ENCODE results near the gene PPCS. TPM values are rescaled to one million over a fixed set of nuclear protein-coding genes. Genes with fewer than 3 reads are reported as not detected.

Gene PPCS
- total and polyA plus RNA-seq, 2 experiments from 2014 or later, result 66.8 to 106 TPM

DNA sequence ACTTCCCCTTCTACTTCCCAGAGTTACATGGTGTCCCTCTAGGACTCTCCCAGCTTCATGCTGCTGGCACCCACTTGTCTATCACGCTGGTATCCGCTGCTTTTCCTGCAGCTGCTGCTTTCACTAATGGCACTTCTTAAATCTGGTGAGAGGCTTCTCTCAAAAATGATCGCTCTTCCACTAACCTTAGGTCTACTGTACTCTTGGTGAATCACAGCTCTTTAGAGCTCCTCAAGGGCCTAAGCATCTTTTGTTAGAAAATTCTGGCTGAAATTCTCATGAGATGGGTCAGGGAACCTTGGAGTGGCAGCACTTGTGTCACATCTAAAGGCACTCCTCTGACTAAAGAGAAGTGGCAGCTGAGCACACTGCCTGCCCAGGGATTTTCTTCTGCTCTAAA lies 32.7 kb upstream of the PPCS start:
- H2AFZ ChIP-seq, result peak overlapping the region; percentile 76
- H3K79me2 ChIP-seq (ENCODE audit: insufficient read depth), result no peaks in the 10 kb centered on the region
- no peak overlapping the region for H3K4me2 ChIP-seq (ENCODE audit: unreplicated experiment)
- peak; percentile 10 for DNase-seq
- peak overlapping the region; percentile 19; the same call in 1 of the 2 replicates for H3K27ac ChIP-seq
- in situ Hi-C loops (cut with MboI), result no loop called here
- TF ChIP-seq EZH2phosphoT487 (IDR thresholded peaks at IDR 0.05; ENCODE audit: insufficient read depth, low read depth), result no peak
- no peak for TF ChIP-seq EZH2 (IDR thresholded peaks at IDR 0.05; ENCODE audit: insufficient read depth, poor library complexity, severe bottlenecking)
- WGBS, 2 experiments (ENCODE audit: low coverage in 1 of 2, low lambda C conversion rate in 2 of 2, missing lambda C conversion rate in 2 of 2), result 78 to 82% methylated on average over 3 of the region's 3 CpGs
- H3K36me3 ChIP-seq (ENCODE audit: low read depth), result no peaks in the 10 kb centered on the region
- no peaks in the 10 kb centered on the region for H3K9me3 ChIP-seq (ENCODE audit: low read depth)
- peaks cover 19% of the 10 kb centered on the region for H3K4me1 ChIP-seq (ENCODE audit: insufficient read depth)
- H3K27me3 ChIP-seq (replicated peaks; ENCODE audit: insufficient read depth), result no peaks in the 10 kb centered on the region
- H3K4me3 ChIP-seq, result no peak overlapping the region
- H3K9me2 ChIP-seq (ENCODE audit: insufficient read depth), result no peaks in the 10 kb centered on the region
- H4K20me1 ChIP-seq (ENCODE audit: insufficient read depth), result no peaks in the 10 kb centered on the region
- H3F3A ChIP-seq (ENCODE audit: insufficient read depth), result no peaks in the 10 kb centered on the region
- H3K9ac ChIP-seq, result no peak overlapping the region

DNA sequence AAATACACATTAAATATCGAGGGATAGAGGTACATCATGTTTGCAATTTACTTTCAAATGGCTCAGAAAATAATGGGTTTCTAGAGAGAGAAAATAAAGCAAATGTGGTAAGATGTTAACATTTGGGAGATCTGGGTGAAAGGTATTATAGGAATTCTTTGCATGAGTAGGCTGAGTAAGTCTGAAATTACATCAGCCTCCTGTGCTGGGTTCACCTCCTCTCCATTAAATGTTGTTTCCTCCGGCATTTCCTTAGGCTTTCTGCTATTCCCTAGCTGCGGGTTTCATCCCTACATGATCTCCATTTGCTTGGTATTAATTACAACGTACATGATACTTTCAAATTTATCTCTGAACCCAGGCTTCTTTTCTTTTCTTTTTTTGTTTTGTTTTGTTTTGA lies 32.1 kb upstream of the PPCS start:
- H3K9me3 ChIP-seq (ENCODE audit: low read depth), result no peaks in the 10 kb centered on the region
- peak overlapping the region; percentile 76 for H2AFZ ChIP-seq
- H3K9ac ChIP-seq, result no peak overlapping the region
- peaks cover 22% of the 10 kb centered on the region for H3K4me1 ChIP-seq (ENCODE audit: insufficient read depth)
- peak overlapping the region; percentile 19; the same call in 1 of the 2 replicates for H3K27ac ChIP-seq
- no peaks in the 10 kb centered on the region for H3K27me3 ChIP-seq (replicated peaks; ENCODE audit: insufficient read depth)
- peak; percentile 54 for DNase-seq
- H4K20me1 ChIP-seq (ENCODE audit: insufficient read depth), result no peaks in the 10 kb centered on the region
- no peak overlapping the region for H3K4me2 ChIP-seq (ENCODE audit: unreplicated experiment)
- no peaks in the 10 kb centered on the region for H3K9me2 ChIP-seq (ENCODE audit: insufficient read depth)
- no peaks in the 10 kb centered on the region for H3K79me2 ChIP-seq (ENCODE audit: insufficient read depth)
- in situ Hi-C loops (cut with MboI), result no loop called here
- no peak overlapping the region for H3K4me3 ChIP-seq
- WGBS, 2 experiments (ENCODE audit: low coverage in 1 of 2, low lambda C conversion rate in 2 of 2, missing lambda C conversion rate in 2 of 2), result 76 to 80% methylated on average over 4 of the region's 4 CpGs
- no peaks in the 10 kb centered on the region for H3K36me3 ChIP-seq (ENCODE audit: low read depth)
- H3F3A ChIP-seq (ENCODE audit: insufficient read depth), result peaks cover 3% of the 10 kb centered on the region; the same call in 1 of the 2 replicates
- TF ChIP-seq EZH2 (IDR thresholded peaks at IDR 0.05; ENCODE audit: insufficient read depth, poor library complexity, severe bottlenecking) (no peak), EZH2phosphoT487 (IDR thresholded peaks at IDR 0.05; ENCODE audit: insufficient read depth, low read depth) (no peak)

DNA sequence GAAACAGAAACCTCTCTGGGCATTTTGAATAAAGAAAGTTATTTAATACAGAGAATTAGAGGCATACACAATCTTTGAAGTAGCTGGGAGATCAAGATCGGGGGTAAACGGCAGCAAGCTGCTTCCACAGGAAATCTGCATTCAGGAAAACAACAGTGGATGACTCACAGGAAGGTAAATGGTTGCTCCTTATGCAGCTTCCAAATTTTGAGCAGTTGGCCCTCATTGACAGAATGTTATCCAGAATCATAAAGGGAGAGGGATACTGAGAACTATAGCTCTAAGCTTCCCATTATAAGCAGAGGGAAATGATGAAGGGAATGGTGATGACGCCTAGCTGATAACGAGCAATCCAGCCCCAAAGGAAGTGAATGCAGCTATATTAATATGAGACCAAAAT lies 29.1 kb upstream of the PPCS start:
- H3K27ac ChIP-seq, result no peak overlapping the region
- H3K36me3 ChIP-seq (ENCODE audit: low read depth), result no peaks in the 10 kb centered on the region
- H3F3A ChIP-seq (ENCODE audit: insufficient read depth), result peaks cover 19% of the 10 kb centered on the region
- H3K4me3 ChIP-seq, result no peak overlapping the region
- no peak for TF ChIP-seq EZH2phosphoT487 (IDR thresholded peaks at IDR 0.05; ENCODE audit: insufficient read depth, low read depth)
- no peak for TF ChIP-seq EZH2 (IDR thresholded peaks at IDR 0.05; ENCODE audit: insufficient read depth, poor library complexity, severe bottlenecking)
- no peaks in the 10 kb centered on the region for H3K79me2 ChIP-seq (ENCODE audit: insufficient read depth)
- peaks cover 34% of the 10 kb centered on the region for H3K4me1 ChIP-seq (ENCODE audit: insufficient read depth)
- no peak overlapping the region for H3K4me2 ChIP-seq (ENCODE audit: unreplicated experiment)
- no peak overlapping the region for H3K9ac ChIP-seq
- in situ Hi-C loops (cut with MboI), result no loop called here
- H3K9me3 ChIP-seq (ENCODE audit: low read depth), result no peaks in the 10 kb centered on the region
- WGBS, 2 experiments (ENCODE audit: low coverage in 1 of 2, low lambda C conversion rate in 2 of 2, missing lambda C conversion rate in 2 of 2), result 90 to 96% methylated on average over 4 of the region's 4 CpGs
- H4K20me1 ChIP-seq (ENCODE audit: insufficient read depth), result no peaks in the 10 kb centered on the region
- H2AFZ ChIP-seq, result no peak overlapping the region
- DNase-seq, result no peak
- no peaks in the 10 kb centered on the region for H3K27me3 ChIP-seq (replicated peaks; ENCODE audit: insufficient read depth)
- H3K9me2 ChIP-seq (ENCODE audit: insufficient read depth), result no peaks in the 10 kb centered on the region

DNA sequence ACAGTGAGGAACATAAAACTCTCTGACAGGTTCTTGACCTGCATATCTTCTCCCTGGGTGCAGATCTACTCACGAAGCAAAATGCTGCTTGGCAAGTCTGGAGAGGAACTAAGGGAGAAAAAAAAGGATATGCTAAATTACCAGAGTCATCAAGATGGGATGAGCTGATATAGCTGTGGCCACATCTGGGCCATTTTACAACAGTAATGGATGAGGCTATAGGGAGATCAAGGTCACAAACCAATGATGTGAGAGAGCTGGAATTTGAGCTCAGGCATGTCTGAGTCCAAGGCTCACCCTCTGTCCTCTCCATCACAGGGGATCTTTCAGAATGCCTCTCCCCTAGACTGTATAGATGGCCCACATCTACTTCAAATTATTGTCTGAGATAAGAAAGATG lies 26.7 kb upstream of the PPCS start:
- H3K4me1 ChIP-seq (ENCODE audit: insufficient read depth), result peaks cover 24% of the 10 kb centered on the region
- peak overlapping the region; percentile 35 for H3K27ac ChIP-seq
- WGBS, 2 experiments (ENCODE audit: low coverage in 1 of 2, low lambda C conversion rate in 2 of 2, missing lambda C conversion rate in 2 of 2), result 29 to 47% methylated on average over 1 of the region's 1 CpG
- H3K4me2 ChIP-seq (ENCODE audit: unreplicated experiment), result peak overlapping the region; percentile 19
- H3K36me3 ChIP-seq (ENCODE audit: low read depth), result no peaks in the 10 kb centered on the region
- H2AFZ ChIP-seq, result no peak overlapping the region
- H3K27me3 ChIP-seq (replicated peaks; ENCODE audit: insufficient read depth), result no peaks in the 10 kb centered on the region
- no peaks in the 10 kb centered on the region for H3K79me2 ChIP-seq (ENCODE audit: insufficient read depth)
- H3K9me3 ChIP-seq (ENCODE audit: low read depth), result no peaks in the 10 kb centered on the region
- no peak overlapping the region for H3K9ac ChIP-seq
- DNase-seq, result peak; percentile 65
- H4K20me1 ChIP-seq (ENCODE audit: insufficient read depth), result no peaks in the 10 kb centered on the region
- TF ChIP-seq EZH2 (IDR thresholded peaks at IDR 0.05; ENCODE audit: insufficient read depth, poor library complexity, severe bottlenecking) (no peak), EZH2phosphoT487 (IDR thresholded peaks at IDR 0.05; ENCODE audit: insufficient read depth, low read depth) (no peak)
- H3K4me3 ChIP-seq, result no peak overlapping the region
- H3K9me2 ChIP-seq (ENCODE audit: insufficient read depth), result no peaks in the 10 kb centered on the region
- in situ Hi-C loops (cut with MboI), result no loop called here
- peaks cover 19% of the 10 kb centered on the region for H3F3A ChIP-seq (ENCODE audit: insufficient read depth)

Measured in GM23248 (cell line).